Measurements from ENCODE around the gene GDA.

DNA sequence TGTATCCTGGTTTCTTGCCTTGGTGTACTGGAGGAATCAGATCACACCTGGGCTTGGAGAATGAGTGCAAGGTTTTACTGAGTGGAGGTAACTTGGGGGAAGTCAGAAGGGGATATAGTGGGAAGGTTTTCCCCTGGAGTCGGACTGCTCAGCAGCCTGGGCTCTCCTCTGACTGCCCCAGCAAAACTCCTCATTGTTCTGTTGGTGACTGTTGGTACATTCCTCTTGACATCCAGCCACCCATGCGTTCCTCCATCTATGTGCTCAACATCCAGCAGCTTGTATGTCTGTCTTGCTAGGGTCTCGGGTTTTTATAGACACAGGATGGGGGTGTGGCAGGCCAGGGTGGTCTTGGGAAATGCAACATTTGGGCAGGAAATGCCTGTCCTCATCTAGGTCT is 119.7 kb downstream of the GDA start:
- TF ChIP-seq, protein P1, sequence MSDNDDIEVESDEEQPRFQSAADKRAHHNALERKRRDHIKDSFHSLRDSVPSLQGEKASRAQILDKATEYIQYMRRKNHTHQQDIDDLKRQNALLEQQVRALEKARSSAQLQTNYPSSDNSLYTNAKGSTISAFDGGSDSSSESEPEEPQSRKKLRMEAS (CRISPR knock-in tag; IDR thresholded peaks at IDR 0.05), result no peak
- TF ChIP-seq PHF20 (IDR thresholded peaks at IDR 0.05; ENCODE audit: partially characterized antibody), result no peak
- TF ChIP-seq, protein P2, sequence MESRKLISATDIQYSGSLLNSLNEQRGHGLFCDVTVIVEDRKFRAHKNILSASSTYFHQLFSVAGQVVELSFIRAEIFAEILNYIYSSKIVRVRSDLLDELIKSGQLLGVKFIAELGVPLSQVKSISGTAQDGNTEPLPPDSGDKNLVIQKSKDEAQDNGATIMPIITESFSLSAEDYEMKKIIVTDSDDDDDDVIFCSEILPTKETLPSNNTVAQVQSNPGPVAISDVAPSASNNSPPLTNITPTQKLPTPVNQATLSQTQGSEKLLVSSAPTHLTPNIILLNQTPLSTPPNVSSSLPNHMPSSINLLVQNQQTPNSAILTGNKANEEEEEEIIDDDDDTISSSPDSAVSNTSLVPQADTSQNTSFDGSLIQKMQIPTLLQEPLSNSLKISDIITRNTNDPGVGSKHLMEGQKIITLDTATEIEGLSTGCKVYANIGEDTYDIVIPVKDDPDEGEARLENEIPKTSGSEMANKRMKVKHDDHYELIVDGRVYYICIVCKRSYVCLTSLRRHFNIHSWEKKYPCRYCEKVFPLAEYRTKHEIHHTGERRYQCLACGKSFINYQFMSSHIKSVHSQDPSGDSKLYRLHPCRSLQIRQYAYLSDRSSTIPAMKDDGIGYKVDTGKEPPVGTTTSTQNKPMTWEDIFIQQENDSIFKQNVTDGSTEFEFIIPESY (CRISPR knock-in tag; IDR thresholded peaks at IDR 0.05), result no peak
- TF ChIP-seq CREB1 (IDR thresholded peaks at IDR 0.05), result no peak
- no peak for TF ChIP-seq CREB1 (CRISPR knock-in tag; IDR thresholded peaks at IDR 0.05)
- no peak for TF ChIP-seq IRF2 (CRISPR knock-in tag; IDR thresholded peaks at IDR 0.05)
- TF ChIP-seq, protein P3, sequence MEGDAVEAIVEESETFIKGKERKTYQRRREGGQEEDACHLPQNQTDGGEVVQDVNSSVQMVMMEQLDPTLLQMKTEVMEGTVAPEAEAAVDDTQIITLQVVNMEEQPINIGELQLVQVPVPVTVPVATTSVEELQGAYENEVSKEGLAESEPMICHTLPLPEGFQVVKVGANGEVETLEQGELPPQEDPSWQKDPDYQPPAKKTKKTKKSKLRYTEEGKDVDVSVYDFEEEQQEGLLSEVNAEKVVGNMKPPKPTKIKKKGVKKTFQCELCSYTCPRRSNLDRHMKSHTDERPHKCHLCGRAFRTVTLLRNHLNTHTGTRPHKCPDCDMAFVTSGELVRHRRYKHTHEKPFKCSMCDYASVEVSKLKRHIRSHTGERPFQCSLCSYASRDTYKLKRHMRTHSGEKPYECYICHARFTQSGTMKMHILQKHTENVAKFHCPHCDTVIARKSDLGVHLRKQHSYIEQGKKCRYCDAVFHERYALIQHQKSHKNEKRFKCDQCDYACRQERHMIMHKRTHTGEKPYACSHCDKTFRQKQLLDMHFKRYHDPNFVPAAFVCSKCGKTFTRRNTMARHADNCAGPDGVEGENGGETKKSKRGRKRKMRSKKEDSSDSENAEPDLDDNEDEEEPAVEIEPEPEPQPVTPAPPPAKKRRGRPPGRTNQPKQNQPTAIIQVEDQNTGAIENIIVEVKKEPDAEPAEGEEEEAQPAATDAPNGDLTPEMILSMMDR (IDR thresholded peaks at IDR 0.05 in 2 of 3, conservative IDR thresholded peaks at IDR 0.05 in 1 of 3; ENCODE audit: insufficient read depth in 2 of 3, low read depth in 1 of 3, low read length in 3 of 3), result no peak
- no peak for TF ChIP-seq EP300 (IDR thresholded peaks at IDR 0.05; ENCODE audit: low read length)
- no peak for TF ChIP-seq EZH2 (IDR thresholded peaks at IDR 0.05; ENCODE audit: borderline replicate concordance, low read depth, low read length)
- TF ChIP-seq, protein P4, sequence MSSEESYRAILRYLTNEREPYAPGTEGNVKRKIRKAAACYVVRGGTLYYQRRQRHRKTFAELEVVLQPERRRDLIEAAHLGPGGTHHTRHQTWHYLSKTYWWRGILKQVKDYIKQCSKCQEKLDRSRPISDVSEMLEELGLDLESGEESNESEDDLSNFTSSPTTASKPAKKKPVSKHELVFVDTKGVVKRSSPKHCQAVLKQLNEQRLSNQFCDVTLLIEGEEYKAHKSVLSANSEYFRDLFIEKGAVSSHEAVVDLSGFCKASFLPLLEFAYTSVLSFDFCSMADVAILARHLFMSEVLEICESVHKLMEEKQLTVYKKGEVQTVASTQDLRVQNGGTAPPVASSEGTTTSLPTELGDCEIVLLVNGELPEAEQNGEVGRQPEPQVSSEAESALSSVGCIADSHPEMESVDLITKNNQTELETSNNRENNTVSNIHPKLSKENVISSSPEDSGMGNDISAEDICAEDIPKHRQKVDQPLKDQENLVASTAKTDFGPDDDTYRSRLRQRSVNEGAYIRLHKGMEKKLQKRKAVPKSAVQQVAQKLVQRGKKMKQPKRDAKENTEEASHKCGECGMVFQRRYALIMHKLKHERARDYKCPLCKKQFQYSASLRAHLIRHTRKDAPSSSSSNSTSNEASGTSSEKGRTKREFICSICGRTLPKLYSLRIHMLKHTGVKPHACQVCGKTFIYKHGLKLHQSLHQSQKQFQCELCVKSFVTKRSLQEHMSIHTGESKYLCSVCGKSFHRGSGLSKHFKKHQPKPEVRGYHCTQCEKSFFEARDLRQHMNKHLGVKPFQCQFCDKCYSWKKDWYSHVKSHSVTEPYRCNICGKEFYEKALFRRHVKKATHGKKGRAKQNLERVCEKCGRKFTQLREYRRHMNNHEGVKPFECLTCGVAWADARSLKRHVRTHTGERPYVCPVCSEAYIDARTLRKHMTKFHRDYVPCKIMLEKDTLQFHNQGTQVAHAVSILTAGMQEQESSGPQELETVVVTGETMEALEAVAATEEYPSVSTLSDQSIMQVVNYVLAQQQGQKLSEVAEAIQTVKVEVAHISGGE (CRISPR knock-in tag; IDR thresholded peaks at IDR 0.05), result no peak
